HG02588 (cell line): ENCODE data around the gene HBS1L.

Experiments
- ATAC-seq: cut with Tn5 transposase; IDR thresholded peaks from one replicate; pipeline ENCODE4 v1.9.1; 2021; ENCODE audit warnings: mild to moderate bottlenecking, moderate library complexity; ENCODE audit not compliant: unreplicated experiment

The HBS1L gene

GRCh38 chr6:134956032-134956431 is 98.6 kb downstream of the HBS1L start:
- no peak for ATAC-seq

- ATAC-seq, result no peak
Observed at GRCh38 chr6:134954272-134955000, 100.2 kb downstream of the HBS1L start.

GRCh38 chr6:134951494-134952263 is 102.9 kb downstream of the HBS1L start:
- ATAC-seq, result no peak

GRCh38 chr6:134950482-134950881 is 104.1 kb downstream of the HBS1L start:
- ATAC-seq, result no peak

- no peak for ATAC-seq
Observed at GRCh38 chr6:134949927-134950326, 104.7 kb downstream of the HBS1L start, which contains the start of gene ALDH8A1. Gene ALDH8A1 (minus strand): TSS chr6:134950101. CDS start chr6:134950053, 48 bp downstream.

- ATAC-seq, result no peak
Observed at GRCh38 chr6:134948691-134949090, 105.9 kb downstream of the HBS1L start.

- ATAC-seq, result no peak
Observed at GRCh38 chr6:134948142-134948541, 106.5 kb downstream of the HBS1L start.

- ATAC-seq, result no peak
Observed at GRCh38 chr6:134945045-134945444, 109.6 kb downstream of the HBS1L start.

- no peak for ATAC-seq
Observed at GRCh38 chr6:134943522-134944111, 111.0 kb downstream of the HBS1L start.

- ATAC-seq, result no peak
Observed at GRCh38 chr6:134938896-134939295, 115.7 kb downstream of the HBS1L start.

GRCh38 chr6:134937426-134937825 is 117.2 kb downstream of the HBS1L start:
- ATAC-seq, result no peak

- ATAC-seq, result no peak
Observed at GRCh38 chr6:134936931-134937330, 117.7 kb downstream of the HBS1L start.

GRCh38 chr6:134936476-134936875 is 118.1 kb downstream of the HBS1L start:
- no peak for ATAC-seq

- ATAC-seq, result no peak
Observed at GRCh38 chr6:134934793-134935485, 119.7 kb downstream of the HBS1L start.

- ATAC-seq, result no peak
Observed at GRCh38 chr6:134932535-134933470, 121.8 kb downstream of the HBS1L start.

- ATAC-seq, result no peak
Observed at GRCh38 chr6:134932098-134932497, 122.5 kb downstream of the HBS1L start.

GRCh38 chr6:134930463-134930862 is 124.2 kb downstream of the HBS1L start:
- no peak for ATAC-seq

- ATAC-seq, result no peak
Observed at GRCh38 chr6:134928151-134928900, 126.3 kb downstream of the HBS1L start.

GRCh38 chr6:134925800-134926199 is 128.8 kb downstream of the HBS1L start:
- no peak for ATAC-seq
